ENCODE results near the gene VRK1.

The VRK1 gene

DNA sequence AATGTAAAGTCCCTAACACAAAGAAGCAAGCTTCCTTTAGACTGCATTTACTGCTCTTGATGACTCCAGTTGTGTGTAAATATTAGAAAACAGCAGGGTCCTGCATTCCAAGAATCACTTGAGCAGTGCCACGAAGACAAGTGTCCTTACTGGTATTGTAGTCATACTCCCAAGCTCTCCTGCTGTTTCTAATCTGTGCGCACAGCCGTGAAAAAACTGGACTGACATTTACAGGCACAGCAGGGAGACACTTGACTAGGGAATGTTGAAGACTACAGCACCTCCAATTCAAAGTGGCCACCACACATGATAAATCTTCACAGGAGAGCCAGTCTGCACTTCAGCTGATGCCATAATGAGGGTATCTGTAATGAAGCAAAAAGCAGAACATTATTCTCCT lies 91.4 kb downstream of the VRK1 start:
- DNase-seq, result no peak

- DNase-seq, result no peak
Observed at GRCh38 chr14:96889091-96889490, 91.9 kb downstream of the VRK1 start.

- no peak for DNase-seq
Observed at GRCh38 chr14:96893966-96894622, 96.9 kb downstream of the VRK1 start.

- DNase-seq, result no peak
Observed at GRCh38 chr14:96894966-96895365, 97.8 kb downstream of the VRK1 start.

DNA sequence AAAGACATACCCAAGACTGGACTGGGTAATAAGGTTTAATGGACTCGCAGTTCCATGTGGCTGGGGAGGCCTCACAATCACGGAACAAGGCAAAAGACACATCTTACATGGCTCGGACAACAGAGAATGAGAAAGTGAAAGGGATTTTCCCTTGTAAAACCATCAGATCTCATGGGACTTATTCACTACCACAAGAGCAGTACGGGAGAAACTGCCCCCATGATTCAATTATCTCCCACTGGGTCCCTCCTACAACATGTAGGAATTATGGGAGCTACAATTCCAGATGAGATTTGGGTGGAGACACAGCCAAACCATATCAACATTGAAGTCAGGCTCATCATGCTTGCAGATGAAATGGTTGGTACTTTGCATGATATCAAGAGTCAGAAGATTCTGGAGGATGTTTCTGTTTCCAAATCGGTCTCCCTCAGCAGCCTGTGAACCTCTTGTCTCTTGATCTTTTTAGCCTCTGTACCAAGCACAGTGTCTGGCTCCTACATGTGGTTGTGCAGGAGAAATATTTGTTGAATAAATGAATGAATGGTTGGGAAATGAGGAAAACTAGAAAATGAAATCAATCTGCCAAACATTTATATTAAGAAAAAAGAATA lies 98.6 kb downstream of the VRK1 start:
- DNase-seq, result no peak

GRCh38 chr14:96897184-96897583 lies 100.0 kb downstream of the VRK1 start:
- no peak for DNase-seq

DNA sequence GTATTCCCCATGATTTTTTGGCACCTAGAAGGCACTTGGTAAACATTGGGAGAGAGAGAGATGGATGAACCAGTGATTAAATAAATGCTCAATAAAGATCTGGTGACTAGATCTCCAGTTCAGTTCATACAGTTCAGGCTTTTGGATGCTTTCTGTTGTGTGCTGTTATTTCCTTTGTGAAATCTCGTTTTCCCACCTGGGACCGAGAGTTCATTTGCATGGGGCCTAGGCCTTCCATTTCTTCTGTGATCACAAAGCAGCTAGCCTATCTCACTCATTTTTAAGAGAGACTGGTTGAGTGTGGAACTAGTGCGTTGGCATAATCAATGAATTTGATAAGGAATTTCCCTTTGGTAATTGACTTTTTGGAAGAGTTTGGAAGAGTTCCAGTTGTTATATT lies 104.0 kb downstream of the VRK1 start:
- DNase-seq, result no peak

DNA sequence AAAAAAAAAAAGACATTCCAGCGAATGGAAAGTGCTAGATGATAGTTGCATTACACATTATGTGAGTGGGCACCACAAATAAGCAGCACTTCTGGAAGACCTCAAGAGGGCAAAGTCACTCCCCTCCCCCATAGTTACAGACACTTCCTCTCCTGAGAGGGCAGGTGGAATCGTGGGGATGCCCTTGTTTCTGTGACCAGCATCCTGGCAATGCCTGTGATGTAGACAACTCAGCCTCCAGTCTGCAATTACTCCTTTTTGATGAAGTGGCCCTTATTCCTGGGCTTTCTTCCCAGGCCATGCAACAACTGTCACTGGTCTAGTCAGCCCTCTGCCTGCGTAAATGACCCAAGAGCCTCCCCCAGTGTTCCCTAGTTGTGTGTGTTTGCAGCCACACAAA lies 104.8 kb downstream of the VRK1 start:
- DNase-seq, result no peak

DNA sequence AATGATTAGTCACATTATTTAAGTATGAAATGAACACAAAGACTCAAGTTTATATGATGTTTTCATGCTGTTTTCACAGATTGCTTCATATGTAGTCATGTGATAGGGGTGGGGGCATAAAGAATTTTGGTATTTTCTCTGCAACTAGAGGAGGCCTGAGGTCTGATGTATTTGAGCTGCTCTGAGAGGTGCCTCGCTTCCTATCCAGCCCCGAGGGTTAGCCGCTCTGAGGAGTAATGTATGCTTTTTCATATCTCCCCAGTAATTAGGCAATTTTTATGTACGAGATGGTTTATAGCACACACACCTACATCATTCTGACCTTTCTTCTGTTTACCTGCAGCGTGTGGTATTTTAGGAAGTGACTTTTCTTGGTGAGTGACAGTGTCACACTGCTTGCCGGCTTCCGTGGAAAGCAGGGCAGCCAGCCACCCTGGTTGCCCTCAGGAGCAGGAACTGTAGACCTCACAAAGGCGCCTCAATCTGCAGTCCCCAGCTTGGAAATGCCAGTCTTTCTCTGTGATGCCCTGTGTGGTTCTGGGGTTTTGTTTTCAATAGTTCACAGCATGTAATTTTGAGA lies 106.4 kb downstream of the VRK1 start:
- no peak for DNase-seq

- DNase-seq, result no peak
Observed at GRCh38 chr14:96904201-96904600, 107.0 kb downstream of the VRK1 start.

- no peak for DNase-seq
Observed at GRCh38 chr14:96905065-96905464, 107.9 kb downstream of the VRK1 start.

GRCh38 chr14:96905825-96906224 lies 108.6 kb downstream of the VRK1 start:
- no peak for DNase-seq

GRCh38 chr14:96906434-96906833 lies 109.3 kb downstream of the VRK1 start:
- DNase-seq, result no peak

DNA sequence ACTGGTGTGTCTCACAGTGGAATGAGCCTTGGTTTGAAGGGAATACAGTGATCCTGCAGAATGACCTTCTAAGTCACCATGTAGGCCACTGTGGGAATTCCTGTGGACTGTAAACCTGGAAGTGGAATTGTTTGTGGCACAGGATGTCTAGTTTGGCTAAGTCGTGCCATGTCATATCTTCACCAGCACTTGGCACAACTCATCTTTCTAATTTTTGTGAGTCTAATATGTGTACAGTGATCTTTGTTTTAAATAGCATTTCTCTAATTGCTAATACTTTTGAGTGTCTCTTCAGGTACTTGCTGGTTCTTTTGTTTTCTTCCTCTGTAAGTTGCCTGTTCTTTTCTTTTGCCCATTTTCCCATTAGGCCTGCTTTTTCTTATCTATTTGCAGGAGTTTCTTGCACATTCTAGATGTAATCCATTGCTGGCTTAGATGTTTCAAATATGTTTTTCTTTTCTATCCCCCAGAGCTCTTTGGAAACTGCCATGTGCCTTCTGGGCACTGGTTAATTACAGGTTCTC lies 112.7 kb downstream of the VRK1 start:
- DNase-seq, result no peak

DNA sequence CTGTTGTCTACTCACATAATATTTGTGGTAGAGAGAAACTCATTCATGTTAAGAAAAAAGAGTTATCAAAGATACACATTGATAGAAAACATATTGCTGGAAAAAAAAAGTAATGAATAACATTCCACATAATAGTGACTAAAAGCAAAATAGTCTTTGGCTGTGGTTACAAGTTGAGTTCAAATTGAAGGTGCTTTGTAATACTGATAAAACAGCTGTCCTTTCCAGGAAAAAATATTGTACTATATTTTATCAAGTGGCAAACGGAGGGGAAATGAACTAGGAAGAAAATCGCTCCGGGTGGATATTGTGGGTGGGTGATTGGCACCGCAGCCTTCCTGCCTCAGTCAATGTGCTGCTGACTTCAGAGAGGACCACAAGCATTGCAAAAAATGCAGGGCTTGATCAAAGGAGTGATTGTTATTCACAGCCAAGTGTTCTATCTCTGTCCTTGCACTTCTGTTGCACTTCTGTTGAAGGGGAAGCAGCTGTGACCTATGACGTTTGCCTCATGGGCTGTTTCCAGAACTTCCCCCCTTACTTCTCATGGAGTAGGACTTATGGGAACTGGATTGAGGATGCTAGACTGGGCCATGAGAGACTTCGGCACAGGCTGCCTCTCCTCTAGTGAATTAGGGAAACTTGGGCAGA lies 114.4 kb downstream of the VRK1 start:
- DNase-seq, result no peak

- no peak for DNase-seq
Observed at GRCh38 chr14:96914571-96915128, 117.5 kb downstream of the VRK1 start.

DNA sequence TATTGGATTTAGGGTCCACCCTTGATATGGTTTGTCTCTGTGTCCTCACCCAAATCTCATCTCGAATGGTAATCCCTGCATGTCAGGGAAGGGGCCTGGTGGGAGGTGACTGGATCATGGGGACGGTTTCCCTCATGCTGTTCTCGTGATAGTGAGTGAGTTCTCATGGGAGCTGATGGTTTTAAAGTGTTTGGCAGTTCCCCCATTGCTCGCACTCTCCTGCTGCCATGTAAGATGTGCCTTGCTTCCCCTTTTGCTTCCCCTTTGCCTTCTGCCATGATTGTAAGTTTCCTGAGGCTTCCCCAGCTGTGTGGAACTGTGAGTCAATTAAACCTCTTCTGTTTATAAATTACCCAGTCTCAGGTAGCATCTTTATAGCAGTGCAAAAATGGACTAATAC lies 118.3 kb downstream of the VRK1 start:
- DNase-seq, result no peak

- no peak for DNase-seq
Observed at GRCh38 chr14:96916751-96917150, 119.6 kb downstream of the VRK1 start.

GRCh38 chr14:96917442-96917963 lies 120.3 kb downstream of the VRK1 start:
- no peak for DNase-seq

- DNase-seq, result no peak
Observed at GRCh38 chr14:96920023-96920422, 122.8 kb downstream of the VRK1 start.

GRCh38 chr14:96920820-96921219 lies 123.6 kb downstream of the VRK1 start:
- no peak for DNase-seq

DNA sequence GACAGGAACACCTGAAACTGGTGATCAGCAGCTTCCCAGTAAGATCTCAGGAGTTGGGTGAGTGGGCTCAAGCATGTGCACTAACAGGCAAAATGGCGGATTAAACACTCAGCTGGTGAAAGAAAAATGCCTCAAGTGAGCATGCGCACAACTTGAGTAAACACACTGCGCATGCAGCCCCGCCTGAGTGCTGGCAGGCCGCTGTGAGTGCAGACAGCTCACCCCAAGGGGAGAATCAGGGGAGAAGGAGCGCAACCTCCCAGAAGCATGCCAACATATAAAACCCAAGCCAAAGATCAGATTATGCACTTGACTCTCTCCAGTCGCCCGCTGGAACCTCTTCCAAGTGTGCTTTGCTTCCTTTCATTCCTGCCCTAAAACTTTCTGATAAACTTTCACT lies 125.8 kb downstream of the VRK1 start:
- no peak for DNase-seq

DNA sequence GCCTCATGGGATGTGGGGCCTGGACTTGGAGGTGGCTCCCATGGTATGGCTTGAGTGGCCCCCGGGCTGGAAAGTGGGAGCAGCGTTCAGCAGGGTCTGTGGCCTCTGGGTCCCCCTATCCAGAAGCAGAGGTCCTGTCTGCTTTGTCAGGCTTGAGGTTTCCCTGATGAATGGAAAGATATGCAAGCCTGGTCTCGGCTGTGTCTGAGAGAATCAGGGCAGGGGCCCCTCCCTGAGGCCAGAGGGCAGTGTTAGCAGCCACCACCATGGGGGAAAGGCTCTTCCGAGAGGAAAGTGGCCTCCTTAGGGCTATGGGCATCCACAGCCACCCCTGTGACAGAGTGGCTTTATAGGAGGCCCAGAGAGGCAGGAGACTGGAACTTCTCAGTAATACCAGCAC lies 128.2 kb downstream of the VRK1 start:
- DNase-seq, result no peak
